Subcutaneous adipose tissue (tissue), 4 donors: ENCODE data around the gene SLC30A2. TPM values are rescaled to one million over a fixed set of nuclear protein-coding genes. Genes with fewer than 3 reads are reported as not detected.

Source experiments
- CTCF ChIP-seq: fragments of 450-650 bp; IDR thresholded peaks from one replicate; pipeline ENCODE4 v1.5.1; 2016; ENCODE audit warnings: low read depth, mild to moderate bottlenecking, control low read depth, antibody characterized with exemption, moderate library complexity
- small RNA-seq: library from RNA; depleted of rRNA; stranded (forward); fragments of <200 nt; gene quantifications from one replicate; pipeline ENCODE3, GENCODE V24; 2016
- total RNA-seq, 4 donors: library from RNA; depleted of rRNA; stranded (reverse); fragments of >200 nt; gene quantifications; one replicate each; pipeline ENCODE4 v1.1.0, GENCODE V29; 2016

The SLC30A2 gene
- total RNA-seq, 4 donors from 2014 or later = 0.22 TPM; not detected in 3

DNA sequence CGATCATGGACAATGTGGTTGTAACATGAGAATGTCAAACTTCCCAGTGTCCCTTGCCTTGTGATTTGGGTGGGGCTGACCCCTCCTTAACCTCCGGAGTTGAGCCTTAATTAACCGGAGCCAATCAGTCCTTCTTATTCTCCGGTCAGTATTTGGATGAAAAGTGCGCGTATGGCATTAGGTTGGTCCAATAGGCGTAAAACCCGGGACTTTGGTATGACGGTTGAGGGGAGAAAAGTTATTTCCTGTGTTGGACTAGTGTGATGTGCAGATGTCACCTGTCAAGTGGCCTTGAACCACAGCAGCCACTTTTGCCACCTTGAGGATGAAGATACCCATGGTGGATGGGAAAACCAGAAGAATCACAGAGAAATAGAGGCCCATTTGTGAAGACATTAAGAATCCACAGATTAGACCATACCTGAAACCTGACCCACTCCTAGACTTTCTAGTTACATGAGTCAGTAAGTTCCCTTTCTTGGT, 53.2 kb downstream of the SLC30A2 start:
- no peak for TF ChIP-seq CTCF

GRCh38 chr1:25991937-25992688, 53.8 kb downstream of the SLC30A2 start:
- TF ChIP-seq CTCF = no peak

DNA sequence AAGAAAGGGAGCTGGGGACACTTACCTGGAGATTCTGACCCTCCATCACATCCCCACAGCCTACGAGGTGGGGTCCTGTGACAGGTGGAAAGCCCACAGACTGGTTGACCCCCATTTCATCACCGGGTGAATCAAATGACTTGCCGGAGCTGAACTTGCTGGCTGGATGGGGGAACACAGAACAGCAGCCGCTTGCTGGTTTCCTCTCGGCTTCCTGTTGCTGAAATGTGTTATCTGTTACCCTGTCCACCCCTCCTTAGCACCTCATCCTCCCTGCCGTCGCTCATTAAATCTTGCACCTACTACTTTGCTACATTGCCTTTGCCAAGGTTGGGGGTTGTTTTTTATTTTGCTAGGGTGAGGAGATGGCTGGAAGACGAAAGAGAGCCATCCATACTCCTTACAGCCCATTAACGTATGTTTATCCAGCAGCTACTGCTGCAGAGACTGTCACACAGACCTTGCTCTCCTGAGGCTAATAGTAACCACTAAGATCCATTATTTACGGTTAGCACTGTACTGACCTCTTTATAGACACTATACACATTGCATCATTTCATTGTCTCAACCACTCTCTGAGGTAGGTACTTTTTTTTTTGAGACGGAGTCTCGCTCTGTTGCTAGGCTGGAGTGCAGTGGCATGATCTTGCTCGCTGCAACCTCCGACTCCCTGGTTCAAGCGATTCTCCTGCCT, 55.1 kb downstream of the SLC30A2 start:
- TF ChIP-seq CTCF = no peak

DNA sequence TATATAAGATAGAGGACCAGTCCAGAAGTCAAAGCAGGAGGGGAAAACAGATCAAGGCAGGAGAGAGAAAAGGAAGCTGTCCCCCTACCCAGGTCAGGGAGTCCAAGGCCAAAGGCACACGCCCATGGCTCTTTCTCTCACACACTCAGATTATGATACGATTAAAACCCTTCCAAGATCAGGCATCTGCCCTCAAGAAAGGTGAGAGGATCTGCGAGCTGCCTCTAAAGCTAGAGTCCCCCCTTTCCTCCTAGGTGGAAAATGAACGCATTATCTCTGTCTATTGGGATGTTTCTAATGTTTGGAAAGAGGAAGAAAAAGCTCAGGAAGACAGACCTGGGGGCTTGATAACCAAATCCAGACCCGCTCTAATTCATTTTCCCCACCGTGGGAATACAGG, 55.7 kb downstream of the SLC30A2 start:
- no peak for TF ChIP-seq CTCF

GRCh38 chr1:25989440-25990234, 56.3 kb downstream of the SLC30A2 start:
- TF ChIP-seq CTCF = no peak

DNA sequence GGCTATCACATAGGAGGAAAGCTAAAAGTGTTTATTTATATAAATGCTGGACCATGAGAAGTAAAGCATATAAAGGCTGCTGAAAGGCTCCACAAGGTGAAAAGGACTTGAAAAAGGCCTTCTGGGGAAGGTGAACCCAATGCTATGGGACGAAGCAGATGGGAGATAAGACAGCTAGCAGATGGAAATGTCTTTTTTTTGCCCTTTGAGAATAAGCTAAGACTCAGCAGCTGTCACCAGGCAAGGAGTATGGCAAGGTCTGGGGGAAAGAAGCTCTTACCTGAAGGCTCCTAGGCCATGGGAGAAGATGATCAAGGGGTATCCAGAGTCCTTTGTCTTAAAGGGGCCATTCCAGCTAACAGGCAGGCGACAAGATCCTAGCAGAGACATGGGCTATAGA, 58.0 kb downstream of the SLC30A2 start:
- TF ChIP-seq CTCF = no peak

Small RNA genes lying within 50 kb of the gene (small RNA-seq; reads per million reads assigned to genes)
- gene RF00283 (not detected), gene RF00492 (not detected)

Other genes starting within 250 kb of the SLC30A2 start
- 10 to 100 TPM; 20.9 to 52.0 (median 25.2) TPM for gene SELENON, start 245.9 kb downstream of the SLC30A2 start, total RNA-seq
- gene MTFR1L, start 226.2 kb downstream of the SLC30A2 start, total RNA-seq = 10 to 100 TPM; 53.6 to 89.5 (median 60.4) TPM
- gene AUNIP, start 186.7 kb downstream of the SLC30A2 start, total RNA-seq = 1 to 10 TPM in 1 of 4 donors, not detected in 3; 1.9 TPM
- 1 to 10 TPM; 2.3 to 5.3 (median 3.8) TPM for gene PAQR7, start 170.4 kb downstream of the SLC30A2 start, total RNA-seq
- gene STMN1, start 139.7 kb downstream of the SLC30A2 start, total RNA-seq = 10 to 100 TPM; 20.3 to 89.6 (median 32.0) TPM
- gene PAFAH2, start 48.1 kb downstream of the SLC30A2 start, total RNA-seq = 10 to 100 TPM in 1 of 4 donors, 1 to 10 TPM in 3; 6.7 to 12.6 (median 9.1) TPM
- not detected for gene EXTL1, start 24.3 kb downstream of the SLC30A2 start, total RNA-seq
- gene TRIM63, start 21.5 kb upstream of the SLC30A2 start, total RNA-seq = 1 to 10 TPM in 3 of 4 donors, under 1 TPM in 1; 0.51 to 1.6 (median 1.2) TPM
- gene PDIK1L, start 65.7 kb upstream of the SLC30A2 start, total RNA-seq = 1 to 10 TPM; 5.8 to 9.3 (median 8.3) TPM
- gene FAM110D, start 113.0 kb upstream of the SLC30A2 start, total RNA-seq = 10 to 100 TPM in 1 of 4 donors, 1 to 10 TPM in 2, under 1 TPM in 1; 0.98 to 11.0 (median 5.5) TPM
- gene C1orf232, start 122.8 kb upstream of the SLC30A2 start, total RNA-seq = not detected
- gene ZNF593, start 123.8 kb upstream of the SLC30A2 start, total RNA-seq = 10 to 100 TPM; 17.7 to 32.0 (median 26.9) TPM
- not detected for gene ZNF593OS, start 125.7 kb upstream of the SLC30A2 start, total RNA-seq
- 1 to 10 TPM in 1 of 4 donors, not detected in 3; 2.1 TPM for gene CNKSR1, start 131.4 kb upstream of the SLC30A2 start, total RNA-seq
- gene CATSPER4, start 144.5 kb upstream of the SLC30A2 start, total RNA-seq = not detected
- 1 to 10 TPM; 3.7 to 5.4 (median 4.4) TPM for gene CEP85, start 188.1 kb upstream of the SLC30A2 start, total RNA-seq
- gene SH3BGRL3, start 234.0 kb upstream of the SLC30A2 start, total RNA-seq = 100 to 1,000 TPM in 2 of 4 donors, 10 to 100 TPM in 2; 59.0 to 137 (median 88.3) TPM